Prostate gland (tissue), 2 donors: Measurements from ENCODE around the gene ZNF837. TPM values are rescaled to one million over a fixed set of nuclear protein-coding genes. Genes with fewer than 3 reads are reported as not detected.

Source experiments
- DNase-seq: peaks from one replicate; pipeline ENCODE4 v3.0.0-alpha.2; 2019; ENCODE audit warnings: low spot score
- H3K27ac ChIP-seq, 2 donors: fragments of 200-600 bp; sonication (generic); 2 replicates each; pipeline ENCODE4 v1.5.1; 2017 to 2019
- H3K27me3 ChIP-seq: fragments of 200-600 bp; sonication (generic); replicated peaks from 2 replicates; pipeline ENCODE4 v1.5.1; 2019; ENCODE audit not compliant: insufficient read depth
- H3K36me3 ChIP-seq, 2 donors: fragments of 200-600 bp; sonication (generic); 1 replicate in 1 of 2; 2 replicates in 1 of 2; pipeline versions ENCODE4 v1.5.1 to v1.8.1; 2017 to 2019
- H3K4me1 ChIP-seq: fragments of 200-600 bp; sonication (generic); replicated peaks from 2 replicates; pipeline ENCODE4 v1.5.1; 2019
- H3K4me3 ChIP-seq, 2 donors: fragments of 200-600 bp; sonication (generic); 2 replicates each; pipeline ENCODE4 v1.5.1; 2017 to 2019
- H3K9me3 ChIP-seq: fragments of 200-600 bp; sonication (generic); 2 replicates; pipeline ENCODE4 v1.5.1; 2017
- POLR2A ChIP-seq: fragments of 450-650 bp; IDR thresholded peaks from one replicate; pipeline ENCODE4 v1.6.1; 2016; ENCODE audit warnings: antibody characterized with exemption, mild to moderate bottlenecking
- POLR2AphosphoS5 ChIP-seq: sonication (generic); formaldehyde crosslinking; IDR thresholded peaks from one replicate; pipeline ENCODE4 v1.6.1; 2017; ENCODE audit warnings: antibody characterized with exemption
- WGBS: methylation state at CpG from one replicate; pipeline ENCODE4 v1.1.5; 2018; 5-methylcytosine and 5-hydroxymethylcytosine counted together
- intact Hi-C: fragments of 100-400 bp; cut with DNase I; formaldehyde crosslinking; loops from one replicate; pipeline ENCODE4 v1.14.2; 2022
- total RNA-seq, 2 donors: library from RNA; depleted of rRNA; stranded (reverse); fragments of >200 nt; gene quantifications; one replicate each; pipeline ENCODE4 v1.1.0, GENCODE V29; 2016
- TF ChIP-seq, protein P1 (sequence below), 4 experiments: fragments of 200-600 bp in 2 of 4; fragments of 450-650 bp in 2 of 4; sonication (generic) in 2 of 4; IDR thresholded peaks; 1 replicate in 3 of 4; 2 replicates in 1 of 4; pipeline ENCODE4 v1.5.1; 2016 to 2019; ENCODE audit warnings: antibody characterized with exemption in 4 of 4, mild to moderate bottlenecking in 2 of 4, moderate library complexity in 2 of 4

ZNF837 gene
- total RNA-seq, 2 donors from 2014 or later, result 12.2 to 15.7 TPM

DNA sequence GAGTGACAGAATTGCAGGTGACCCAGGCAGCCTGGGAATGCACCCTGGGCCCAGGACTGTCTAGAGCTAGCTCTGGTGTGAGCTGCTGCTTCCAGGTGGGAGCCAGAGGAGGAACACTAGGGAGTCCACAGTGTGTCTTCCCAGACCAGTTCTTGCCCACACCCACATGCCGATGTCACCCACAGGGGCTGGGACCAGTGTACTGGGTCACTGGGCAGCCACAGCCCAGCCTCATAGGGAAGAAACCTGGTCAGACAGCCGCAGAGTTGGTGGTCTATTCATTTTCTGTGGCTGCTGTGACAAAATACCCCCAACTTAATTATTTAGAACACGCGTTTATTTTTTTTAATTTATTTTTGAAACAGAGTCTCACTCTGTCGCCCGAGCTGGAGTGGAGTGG lies 17.7 kb upstream of the ZNF837 start:
- intact Hi-C loops, result no loop called here
- no peak overlapping the region for H3K27ac ChIP-seq
- TF ChIP-seq, protein P1, sequence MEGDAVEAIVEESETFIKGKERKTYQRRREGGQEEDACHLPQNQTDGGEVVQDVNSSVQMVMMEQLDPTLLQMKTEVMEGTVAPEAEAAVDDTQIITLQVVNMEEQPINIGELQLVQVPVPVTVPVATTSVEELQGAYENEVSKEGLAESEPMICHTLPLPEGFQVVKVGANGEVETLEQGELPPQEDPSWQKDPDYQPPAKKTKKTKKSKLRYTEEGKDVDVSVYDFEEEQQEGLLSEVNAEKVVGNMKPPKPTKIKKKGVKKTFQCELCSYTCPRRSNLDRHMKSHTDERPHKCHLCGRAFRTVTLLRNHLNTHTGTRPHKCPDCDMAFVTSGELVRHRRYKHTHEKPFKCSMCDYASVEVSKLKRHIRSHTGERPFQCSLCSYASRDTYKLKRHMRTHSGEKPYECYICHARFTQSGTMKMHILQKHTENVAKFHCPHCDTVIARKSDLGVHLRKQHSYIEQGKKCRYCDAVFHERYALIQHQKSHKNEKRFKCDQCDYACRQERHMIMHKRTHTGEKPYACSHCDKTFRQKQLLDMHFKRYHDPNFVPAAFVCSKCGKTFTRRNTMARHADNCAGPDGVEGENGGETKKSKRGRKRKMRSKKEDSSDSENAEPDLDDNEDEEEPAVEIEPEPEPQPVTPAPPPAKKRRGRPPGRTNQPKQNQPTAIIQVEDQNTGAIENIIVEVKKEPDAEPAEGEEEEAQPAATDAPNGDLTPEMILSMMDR (IDR thresholded peaks at IDR 0.05), result no peak
- TF ChIP-seq POLR2A (no peak), POLR2AphosphoS5 (no peak)
- WGBS, result 99% methylated on average over 6 of the region's 6 CpGs
- no peaks in the 10 kb centered on the region for H3K4me1 ChIP-seq
- no peak overlapping the region for H3K4me3 ChIP-seq
- H3K36me3 ChIP-seq, result peaks cover 6 to 12% of the 10 kb centered on the region in 2 donors
- DNase-seq, result no peak
- H3K27me3 ChIP-seq, result no peaks in the 10 kb centered on the region
- H3K9me3 ChIP-seq, result no peaks in the 10 kb centered on the region

DNA sequence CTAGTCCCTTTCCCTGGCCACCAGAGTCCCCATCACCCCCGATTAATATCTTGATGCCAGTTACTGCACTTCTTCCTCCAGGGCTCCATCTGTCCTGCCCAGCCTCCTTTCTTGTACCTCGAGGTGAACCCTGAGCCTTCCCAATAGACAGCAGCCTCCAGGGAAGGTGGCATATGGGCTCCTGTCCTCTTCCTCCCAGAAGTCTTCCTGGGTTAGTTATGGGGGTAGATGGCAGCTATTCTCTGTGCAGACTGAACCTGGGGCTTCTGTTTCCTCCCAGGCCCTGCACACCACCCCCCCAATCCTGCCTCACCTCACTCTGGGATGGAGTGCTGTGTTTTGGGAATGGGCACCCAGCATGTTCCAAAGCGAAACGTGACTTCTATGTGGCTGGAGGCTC lies 17.3 kb upstream of the ZNF837 start:
- Histone ChIP-seq H3K9me3 (no peaks in the 10 kb centered on the region), H3K36me3 (peaks cover 10 to 17% of the 10 kb centered on the region in 2 donors), H3K4me3 (no peak overlapping the region), H3K27me3 (no peaks in the 10 kb centered on the region), H3K4me1 (no peaks in the 10 kb centered on the region), H3K27ac (no peak overlapping the region)
- no peak for DNase-seq
- intact Hi-C loops, result no loop called here
- no peak for TF ChIP-seq POLR2AphosphoS5
- TF ChIP-seq POLR2A, result no peak
- TF ChIP-seq, protein P1 (IDR thresholded peaks at IDR 0.05), result no peak
- WGBS, result 88% methylated on average over 4 of the region's 4 CpGs

DNA sequence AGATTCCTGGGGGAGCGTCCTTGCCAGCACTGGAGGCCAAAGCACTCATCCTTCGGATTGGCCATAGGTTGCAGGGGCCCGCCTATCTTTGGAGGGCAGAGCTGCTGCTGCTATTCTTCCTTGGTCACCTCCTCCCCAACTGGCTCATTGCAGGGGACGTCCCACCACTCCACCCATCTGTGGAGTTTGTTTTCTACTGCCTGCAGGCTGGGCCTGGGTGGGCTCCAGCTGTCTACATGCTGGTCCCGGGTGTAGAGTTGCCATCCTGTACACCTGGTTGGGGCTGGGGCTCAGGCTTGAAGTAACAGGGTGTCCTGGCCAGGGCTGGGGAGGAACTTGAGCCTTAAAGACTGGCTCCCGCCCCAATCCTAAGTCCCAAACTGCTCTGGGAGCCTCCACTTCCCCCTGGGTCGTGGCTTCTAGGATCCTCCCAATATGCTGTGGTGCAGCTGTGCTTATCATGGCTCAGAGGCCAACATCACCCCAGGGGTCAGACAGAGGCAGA lies 16.8 kb upstream of the ZNF837 start:
- intact Hi-C loops, result no loop called here
- no peak for TF ChIP-seq POLR2A
- no peak for TF ChIP-seq POLR2AphosphoS5
- TF ChIP-seq, protein P1 (IDR thresholded peaks at IDR 0.05), result no peak
- 63% methylated on average over 7 of the region's 7 CpGs for WGBS

DNA sequence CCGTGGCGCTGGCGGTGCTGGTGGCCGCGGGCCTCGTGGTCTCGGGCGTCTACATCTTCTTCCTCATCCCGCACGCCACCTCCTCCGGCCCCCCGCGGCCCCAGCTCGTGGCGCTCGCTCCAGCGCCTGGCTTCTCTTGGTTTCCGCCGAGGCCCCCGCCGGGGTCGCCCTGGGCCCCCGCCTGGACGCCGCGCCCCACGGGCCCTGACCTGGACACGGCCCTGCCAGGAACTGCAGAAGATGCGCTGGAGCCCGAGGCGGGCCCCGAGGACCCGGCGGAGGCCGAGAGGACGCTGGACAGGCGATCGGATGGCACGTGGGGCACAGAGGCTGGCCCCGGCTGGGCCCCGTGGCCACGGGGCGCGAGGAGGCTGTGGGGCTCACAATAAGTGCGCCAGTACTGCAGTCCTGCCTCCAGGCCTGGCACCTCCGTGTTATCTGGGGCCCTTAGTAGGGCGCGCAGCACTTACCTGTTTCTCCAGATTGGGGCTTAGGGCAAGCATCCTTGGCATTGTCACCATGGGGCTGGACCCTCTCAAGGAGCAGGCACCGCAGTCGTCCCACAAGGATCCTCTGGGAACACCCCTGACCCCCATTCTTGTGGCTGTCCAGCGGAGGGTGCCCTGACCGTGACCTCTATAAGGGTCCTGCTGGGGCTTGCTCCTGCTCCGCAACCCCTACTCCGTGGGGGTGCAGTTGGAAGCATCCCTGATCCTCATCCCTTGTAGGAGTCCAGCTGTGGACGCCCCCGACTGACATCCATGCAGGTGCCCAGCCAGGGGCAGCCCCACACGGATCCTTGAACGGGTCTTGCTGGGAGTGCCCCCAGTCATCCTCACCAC lies 16.1 kb upstream of the ZNF837 start:
- H3K4me1 ChIP-seq, result no peaks in the 10 kb centered on the region
- TF ChIP-seq POLR2AphosphoS5 (no peak), POLR2A (no peak)
- TF ChIP-seq, protein P1 (IDR thresholded peaks at IDR 0.05), result no peak
- H3K4me3 ChIP-seq, result peak overlapping the region in 1 of 2 donors; percentile 36

More for the DNA sequence above, 16.8 kb upstream of the ZNF837 start:
- DNase-seq, result no peak
- no peak overlapping the region for H3K4me3 ChIP-seq
- no peak overlapping the region for H3K27ac ChIP-seq
- H3K27me3 ChIP-seq, result no peaks in the 10 kb centered on the region
- H3K36me3 ChIP-seq, result peaks cover 12 to 22% of the 10 kb centered on the region in 2 donors
- H3K9me3 ChIP-seq, result no peaks in the 10 kb centered on the region
- no peaks in the 10 kb centered on the region for H3K4me1 ChIP-seq

More for the DNA sequence above, 16.1 kb upstream of the ZNF837 start:
- Histone ChIP-seq H3K36me3 (peaks cover 12 to 22% of the 10 kb centered on the region in 2 donors), H3K27ac (no peak overlapping the region), H3K9me3 (no peaks in the 10 kb centered on the region), H3K27me3 (no peaks in the 10 kb centered on the region)
- DNase-seq, result no peak
- WGBS, result 30% methylated on average over 52 of the region's 58 CpGs
- intact Hi-C loops, result no loop called here
